ENCODE data around the gene FBLN7.

DNA sequence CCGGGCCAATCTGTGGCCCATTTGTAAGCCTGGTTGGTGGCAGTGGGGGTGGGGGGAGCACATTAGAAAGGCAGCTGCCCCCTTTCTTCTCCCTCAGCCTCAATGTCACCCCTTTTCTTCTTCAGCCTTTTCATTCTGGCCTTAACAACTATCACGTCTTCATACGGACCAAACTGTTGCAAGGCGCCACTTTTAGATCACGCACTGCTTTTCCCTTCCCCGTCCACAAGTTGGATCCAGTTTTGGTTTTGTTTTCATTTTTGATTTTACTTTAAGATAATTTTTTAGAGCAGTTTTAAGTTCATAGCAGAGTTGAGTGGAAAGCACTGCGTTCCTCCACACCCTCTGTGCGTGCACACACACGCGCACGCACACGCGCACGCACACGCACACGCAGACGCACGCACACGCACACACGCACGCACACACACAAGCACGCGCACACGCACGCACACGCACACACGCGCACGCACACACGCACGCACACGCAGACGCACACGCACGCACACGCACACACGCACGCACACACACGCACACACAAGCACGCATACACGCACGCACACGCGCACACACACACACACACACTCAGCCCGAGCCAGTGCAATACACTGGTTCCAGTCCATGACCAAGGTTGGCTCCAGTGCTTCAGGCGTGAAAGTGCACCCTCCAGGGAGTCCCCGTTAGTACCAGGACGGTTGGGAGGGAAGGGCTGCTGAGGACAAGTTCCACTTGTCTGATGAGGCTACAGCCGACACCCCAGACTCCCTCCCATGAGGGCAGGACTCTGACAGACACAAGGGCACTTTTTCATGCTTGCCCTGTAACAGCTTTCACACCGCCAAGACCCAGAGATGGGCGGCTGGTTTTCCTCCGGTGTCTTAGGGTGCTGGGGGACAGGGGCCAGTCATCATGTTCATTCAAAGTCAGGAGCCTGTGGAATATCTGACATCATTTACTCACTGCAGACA is 22.4 kb downstream of the FBLN7 start:
- TF ChIP-seq NANOG (IDR thresholded peaks at IDR 0.05; ENCODE audit: borderline replicate concordance) (no peak), CREB1 (CRISPR knock-in tag; IDR thresholded peaks at IDR 0.05; ENCODE audit: low read depth) (no peak)

Data from GM23338 (cell line).